Measurements from ENCODE around the gene EEFSEC. TPM values are rescaled to one million over a fixed set of nuclear protein-coding genes. Genes with fewer than 3 reads are reported as not detected.

EEFSEC gene
- total RNA-seq, 1 experiment from 2014 or later: 9.5 TPM

GRCh38 chr3:128374746-128375445 is 221.6 kb downstream of the EEFSEC start:
- Mint-ChIP-seq H3K27me3 (ENCODE audit: low read depth) (no peaks in the 10 kb centered on the region; the same call in 1 of the 2 replicates), H3K4me3 (no peak overlapping the region), H3K36me3 (ENCODE audit: insufficient read depth in 1 of 3, low read depth in 3 of 3) (peaks cover 0 to 5% (median 3%) of the 10 kb centered on the region in 3 experiments; a peak in 2 of 7 replicates), H3K9me3 (no peaks in the 10 kb centered on the region), H3K27ac (no peak overlapping the region), H3K4me1 (peaks cover 9 to 11% of the 10 kb centered on the region in 2 experiments)
- no peak overlapping the region for H4K8ac ChIP-seq (replicated peaks; ENCODE audit: insufficient read length, low read depth, low read length)
- no peak overlapping the region for H3T11ph ChIP-seq (ENCODE audit: low read length)
- no peaks in the 10 kb centered on the region for H3K27me3 ChIP-seq (ENCODE audit: insufficient read depth, low read length)
- no peaks in the 10 kb centered on the region for H3K4me1 ChIP-seq (ENCODE audit: insufficient read depth, low read length)
- H3K56ac ChIP-seq (ENCODE audit: insufficient read length, low read depth, low read length): no peak overlapping the region
- H2BK15ac ChIP-seq (ENCODE audit: low read depth, low read length): no peak overlapping the region
- no CpG with 5 or more reads among the region's 2 CpGs for WGBS (ENCODE audit: extremely low coverage, insufficient read length, low lambda C conversion rate)
- H3K9ac ChIP-seq (ENCODE audit: extremely low read depth, insufficient read length, low read length): no peak overlapping the region
- H3K9me3 ChIP-seq (ENCODE audit: control insufficient read depth, low read depth, low read length): no peaks in the 10 kb centered on the region
- no peak overlapping the region for H2BK5ac ChIP-seq (ENCODE audit: insufficient read length, low read length)
- no peak overlapping the region for H3K23ac ChIP-seq (ENCODE audit: insufficient read length, low read depth, low read length)
- no peak overlapping the region for H2BK120ac ChIP-seq (ENCODE audit: low read depth, low read length, poor library complexity, severe bottlenecking)
- no peak overlapping the region for H3K4ac ChIP-seq (ENCODE audit: low read depth, low read length)
- no peak overlapping the region for H4K91ac ChIP-seq (ENCODE audit: insufficient read length, low read depth, low read length)
- no peak overlapping the region for H3K4me2 ChIP-seq (ENCODE audit: insufficient read depth, insufficient read length, low read length)
- H4K20me1 ChIP-seq (ENCODE audit: control insufficient read depth, insufficient read depth, insufficient read length): no peaks in the 10 kb centered on the region
- no peak overlapping the region for H3K18ac ChIP-seq (ENCODE audit: insufficient read length, low read depth, low read length)
- no peak overlapping the region for H4K5ac ChIP-seq (ENCODE audit: insufficient read length, low read depth, low read length)
- no peak overlapping the region for H2BK20ac ChIP-seq (ENCODE audit: low read depth, low read length, poor library complexity, severe bottlenecking)
- DNase-seq: no peak
- no peak overlapping the region for H2AFZ ChIP-seq (ENCODE audit: low read length)
- TF ChIP-seq, protein P1, sequence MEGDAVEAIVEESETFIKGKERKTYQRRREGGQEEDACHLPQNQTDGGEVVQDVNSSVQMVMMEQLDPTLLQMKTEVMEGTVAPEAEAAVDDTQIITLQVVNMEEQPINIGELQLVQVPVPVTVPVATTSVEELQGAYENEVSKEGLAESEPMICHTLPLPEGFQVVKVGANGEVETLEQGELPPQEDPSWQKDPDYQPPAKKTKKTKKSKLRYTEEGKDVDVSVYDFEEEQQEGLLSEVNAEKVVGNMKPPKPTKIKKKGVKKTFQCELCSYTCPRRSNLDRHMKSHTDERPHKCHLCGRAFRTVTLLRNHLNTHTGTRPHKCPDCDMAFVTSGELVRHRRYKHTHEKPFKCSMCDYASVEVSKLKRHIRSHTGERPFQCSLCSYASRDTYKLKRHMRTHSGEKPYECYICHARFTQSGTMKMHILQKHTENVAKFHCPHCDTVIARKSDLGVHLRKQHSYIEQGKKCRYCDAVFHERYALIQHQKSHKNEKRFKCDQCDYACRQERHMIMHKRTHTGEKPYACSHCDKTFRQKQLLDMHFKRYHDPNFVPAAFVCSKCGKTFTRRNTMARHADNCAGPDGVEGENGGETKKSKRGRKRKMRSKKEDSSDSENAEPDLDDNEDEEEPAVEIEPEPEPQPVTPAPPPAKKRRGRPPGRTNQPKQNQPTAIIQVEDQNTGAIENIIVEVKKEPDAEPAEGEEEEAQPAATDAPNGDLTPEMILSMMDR (conservative IDR thresholded peaks at IDR 0.05): no peak
- no peak overlapping the region for H2BK12ac ChIP-seq (ENCODE audit: insufficient read length, low read depth, low read length)
- H3K23me2 ChIP-seq (ENCODE audit: insufficient read length, low read depth, low read length, poor library complexity, severe bottlenecking): no peaks in the 10 kb centered on the region
- H3K14ac ChIP-seq (ENCODE audit: insufficient read depth, low read length): no peak overlapping the region
- no peaks in the 10 kb centered on the region for H3K79me1 ChIP-seq (ENCODE audit: insufficient read depth, low read depth, low read length, poor library complexity, severe bottlenecking)
- H2AK5ac ChIP-seq (ENCODE audit: insufficient read length, low read length): no peak overlapping the region
- no peak overlapping the region for H3K27ac ChIP-seq (ENCODE audit: insufficient read length, low read depth, low read length)
- no peaks in the 10 kb centered on the region for H3K79me2 ChIP-seq (ENCODE audit: insufficient read depth, low read length)
